ENCODE results near the gene OSBPL10. TPM values are rescaled to one million over a fixed set of nuclear protein-coding genes. Genes with fewer than 3 reads are reported as not detected.

OSBPL10 gene
- total RNA-seq, 1 donor from 2014 or later = 20.5 TPM

DNA sequence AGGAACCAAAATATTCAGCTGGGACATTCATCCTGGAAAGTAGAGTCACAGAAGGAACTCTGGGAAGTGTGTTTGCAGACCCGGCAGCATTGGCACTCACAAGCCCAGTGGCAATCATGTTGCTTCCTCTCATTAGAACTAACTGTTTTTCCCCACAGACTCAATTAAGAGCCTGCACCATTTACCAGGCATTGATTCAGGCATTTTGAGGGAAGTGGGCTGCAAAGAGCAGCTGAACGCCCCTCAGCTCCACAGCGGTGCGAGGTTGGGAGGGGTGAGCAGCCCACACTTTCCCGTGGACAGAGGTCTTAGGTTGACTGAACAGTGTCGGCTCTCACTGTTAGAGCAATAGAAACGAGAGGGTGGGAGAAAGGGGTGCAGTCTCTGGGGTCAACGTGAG, 304.5 kb downstream of the OSBPL10 start:
- DNase-seq (ENCODE audit: low read depth) = no peak
- peaks cover 2% of the 10 kb centered on the region for H3K36me3 ChIP-seq (ENCODE audit: control insufficient read depth, insufficient read depth, low read length)

DNA sequence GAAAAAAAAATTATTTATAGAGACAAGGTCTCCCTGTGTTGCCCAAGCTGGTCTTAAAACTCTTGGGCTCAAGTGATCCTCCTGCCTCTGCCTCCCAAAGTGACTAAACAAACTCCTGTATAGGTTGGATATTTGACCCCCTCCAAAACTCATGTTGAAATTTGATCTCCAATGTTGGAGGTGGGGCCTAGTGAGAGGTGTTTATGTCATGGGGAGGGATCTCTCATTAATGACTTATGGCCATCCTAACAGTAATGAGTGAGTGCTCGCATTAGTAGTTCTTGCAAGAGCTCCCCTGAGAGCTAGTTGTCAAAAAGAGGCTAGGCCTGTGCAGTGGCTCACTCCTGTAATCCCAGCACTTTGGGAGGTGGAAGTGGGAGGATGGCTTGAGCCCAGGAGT, 307.1 kb downstream of the OSBPL10 start:
- no peaks in the 10 kb centered on the region for H3K27me3 ChIP-seq (ENCODE audit: control insufficient read depth, insufficient read depth, low read length)
- H3K36me3 ChIP-seq (ENCODE audit: control insufficient read depth, insufficient read depth, low read length) = peaks cover 10% of the 10 kb centered on the region
- TF ChIP-seq, protein P1, sequence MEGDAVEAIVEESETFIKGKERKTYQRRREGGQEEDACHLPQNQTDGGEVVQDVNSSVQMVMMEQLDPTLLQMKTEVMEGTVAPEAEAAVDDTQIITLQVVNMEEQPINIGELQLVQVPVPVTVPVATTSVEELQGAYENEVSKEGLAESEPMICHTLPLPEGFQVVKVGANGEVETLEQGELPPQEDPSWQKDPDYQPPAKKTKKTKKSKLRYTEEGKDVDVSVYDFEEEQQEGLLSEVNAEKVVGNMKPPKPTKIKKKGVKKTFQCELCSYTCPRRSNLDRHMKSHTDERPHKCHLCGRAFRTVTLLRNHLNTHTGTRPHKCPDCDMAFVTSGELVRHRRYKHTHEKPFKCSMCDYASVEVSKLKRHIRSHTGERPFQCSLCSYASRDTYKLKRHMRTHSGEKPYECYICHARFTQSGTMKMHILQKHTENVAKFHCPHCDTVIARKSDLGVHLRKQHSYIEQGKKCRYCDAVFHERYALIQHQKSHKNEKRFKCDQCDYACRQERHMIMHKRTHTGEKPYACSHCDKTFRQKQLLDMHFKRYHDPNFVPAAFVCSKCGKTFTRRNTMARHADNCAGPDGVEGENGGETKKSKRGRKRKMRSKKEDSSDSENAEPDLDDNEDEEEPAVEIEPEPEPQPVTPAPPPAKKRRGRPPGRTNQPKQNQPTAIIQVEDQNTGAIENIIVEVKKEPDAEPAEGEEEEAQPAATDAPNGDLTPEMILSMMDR (IDR thresholded peaks at IDR 0.05; ENCODE audit: insufficient read depth, low read length, severe bottlenecking) = no peak
- DNase-seq (ENCODE audit: low read depth) (no peak), FAIRE-seq (no peak)
- H3K4me3 ChIP-seq (ENCODE audit: low read depth, low read length) = no peak overlapping the region

More for the DNA sequence above, 304.5 kb downstream of the OSBPL10 start:
- H3K4me3 ChIP-seq (ENCODE audit: low read depth, low read length) = no peak overlapping the region
- H3K27me3 ChIP-seq (ENCODE audit: control insufficient read depth, insufficient read depth, low read length) = no peaks in the 10 kb centered on the region
- no peak for FAIRE-seq
- TF ChIP-seq, protein P1 (IDR thresholded peaks at IDR 0.05; ENCODE audit: insufficient read depth, low read length, severe bottlenecking) = no peak

DNA sequence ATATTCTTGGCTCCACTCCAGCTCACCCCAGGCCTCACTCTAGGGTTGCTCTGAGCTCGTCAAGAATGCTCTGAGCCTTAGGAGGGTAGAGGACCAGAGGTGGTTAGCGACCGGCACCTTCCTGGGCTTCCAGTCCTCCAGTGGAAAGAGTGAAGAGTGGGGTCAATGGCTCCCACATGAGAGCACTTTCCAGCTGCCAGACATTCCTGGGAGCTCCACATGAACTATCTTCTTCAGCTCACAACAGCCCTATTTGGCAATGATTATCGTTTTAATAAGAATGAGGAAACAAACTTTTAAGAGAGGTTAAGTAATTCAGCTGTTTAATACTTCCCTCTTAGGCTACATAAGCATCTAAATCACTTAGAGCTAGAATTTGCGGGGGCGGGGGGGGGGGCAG, 309.1 kb downstream of the OSBPL10 start:
- DNase-seq (ENCODE audit: low read depth) = no peak
- FAIRE-seq = no peak
- Histone ChIP-seq H3K4me3 (ENCODE audit: low read depth, low read length) (no peak overlapping the region), H3K27me3 (ENCODE audit: control insufficient read depth, insufficient read depth, low read length) (no peaks in the 10 kb centered on the region), H3K36me3 (ENCODE audit: control insufficient read depth, insufficient read depth, low read length) (peaks cover 10% of the 10 kb centered on the region)
- TF ChIP-seq, protein P1 (IDR thresholded peaks at IDR 0.05; ENCODE audit: insufficient read depth, low read length, severe bottlenecking) = no peak

DNA sequence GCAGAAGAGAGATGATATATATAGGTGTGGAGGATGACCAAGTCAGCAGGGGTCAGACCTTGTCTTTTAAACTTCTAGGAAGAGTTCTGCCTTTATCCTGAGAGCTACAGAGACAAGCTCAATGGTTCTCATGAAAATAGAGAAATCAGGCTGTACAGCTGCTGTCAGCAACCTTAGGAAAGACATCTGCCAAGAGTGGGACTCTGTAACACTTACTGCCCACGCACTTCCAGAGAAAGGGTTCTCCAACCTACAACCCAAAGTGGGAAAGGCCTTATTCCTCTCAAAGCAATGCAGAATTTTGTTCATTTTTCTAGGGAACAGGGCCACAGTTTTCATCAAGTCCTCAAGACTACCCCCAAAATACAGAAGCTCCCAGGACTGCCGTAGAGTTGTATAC, 309.6 kb downstream of the OSBPL10 start:
- peak; percentile 93 for FAIRE-seq
- DNase-seq (ENCODE audit: low read depth) = no peak

DNA sequence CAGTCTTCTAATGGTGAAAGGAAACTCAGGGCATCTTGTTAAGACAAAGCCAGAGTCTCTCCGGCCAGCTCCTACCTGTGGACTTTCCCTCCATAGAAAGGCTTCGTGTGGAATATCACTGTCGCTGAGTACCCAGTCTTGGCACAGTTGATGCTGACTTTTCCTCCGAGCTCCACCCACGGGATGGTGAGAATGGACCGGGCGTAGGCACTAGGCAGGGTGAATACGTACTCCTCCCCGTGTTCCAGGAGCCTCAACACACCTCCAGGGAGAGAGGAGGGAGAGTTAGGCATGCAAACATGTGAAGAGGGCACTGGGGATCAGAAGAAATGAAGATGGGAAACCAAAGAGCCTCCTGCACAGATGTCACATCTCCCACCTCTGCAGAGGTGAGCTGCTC, 310.3 kb downstream of the OSBPL10 start:
- no peak for DNase-seq (ENCODE audit: low read depth)
- Histone ChIP-seq H3K27me3 (ENCODE audit: control insufficient read depth, insufficient read depth, low read length) (no peaks in the 10 kb centered on the region), H3K4me3 (ENCODE audit: low read depth, low read length) (no peak overlapping the region), H3K36me3 (ENCODE audit: control insufficient read depth, insufficient read depth, low read length) (peaks cover 13% of the 10 kb centered on the region)
- no peak for FAIRE-seq
- TF ChIP-seq, protein P1 (IDR thresholded peaks at IDR 0.05; ENCODE audit: insufficient read depth, low read length, severe bottlenecking) = no peak

More for the DNA sequence above, 309.6 kb downstream of the OSBPL10 start:
- Histone ChIP-seq H3K36me3 (ENCODE audit: control insufficient read depth, insufficient read depth, low read length) (peaks cover 10% of the 10 kb centered on the region), H3K4me3 (ENCODE audit: low read depth, low read length) (no peak overlapping the region), H3K27me3 (ENCODE audit: control insufficient read depth, insufficient read depth, low read length) (no peaks in the 10 kb centered on the region)
- TF ChIP-seq, protein P1 (IDR thresholded peaks at IDR 0.05; ENCODE audit: insufficient read depth, low read length, severe bottlenecking) = no peak

DNA sequence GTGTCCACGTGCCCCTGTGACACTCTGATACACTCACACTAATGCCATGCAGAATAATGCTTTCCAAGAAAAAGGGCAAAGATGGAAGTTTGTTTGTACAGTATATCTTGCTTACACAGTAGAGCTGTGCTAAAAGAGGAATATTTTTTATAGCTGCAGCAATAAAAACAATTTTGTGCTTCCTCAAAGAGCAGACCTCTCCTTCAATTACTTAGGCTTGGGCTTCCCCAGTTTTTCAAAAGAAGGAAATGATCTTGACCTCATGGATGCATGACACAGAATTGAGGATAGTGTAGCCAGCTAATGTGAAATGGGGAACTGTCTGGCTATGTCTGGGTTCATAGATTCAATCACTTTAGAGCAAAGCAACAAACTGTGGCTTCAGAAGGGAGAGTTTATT, 310.9 kb downstream of the OSBPL10 start:
- TF ChIP-seq, protein P1 (IDR thresholded peaks at IDR 0.05; ENCODE audit: insufficient read depth, low read length, severe bottlenecking) = no peak
- FAIRE-seq = no peak
- no peak overlapping the region for H3K4me3 ChIP-seq (ENCODE audit: low read depth, low read length)
- peaks cover 13% of the 10 kb centered on the region for H3K36me3 ChIP-seq (ENCODE audit: control insufficient read depth, insufficient read depth, low read length)
- DNase-seq (ENCODE audit: low read depth) = no peak
- no peaks in the 10 kb centered on the region for H3K27me3 ChIP-seq (ENCODE audit: control insufficient read depth, insufficient read depth, low read length)
